GM12872 (cell line): ENCODE data around the gene MXI1.

Source experiments
- TF ChIP-seq, protein P1 (sequence below): IDR thresholded peaks from 3 replicates; pipeline ENCODE4 v1.5.1; 2011; ENCODE audit warnings: low read depth, mild to moderate bottlenecking, low read length, moderate library complexity; ENCODE audit not compliant: insufficient read depth

The MXI1 gene

DNA sequence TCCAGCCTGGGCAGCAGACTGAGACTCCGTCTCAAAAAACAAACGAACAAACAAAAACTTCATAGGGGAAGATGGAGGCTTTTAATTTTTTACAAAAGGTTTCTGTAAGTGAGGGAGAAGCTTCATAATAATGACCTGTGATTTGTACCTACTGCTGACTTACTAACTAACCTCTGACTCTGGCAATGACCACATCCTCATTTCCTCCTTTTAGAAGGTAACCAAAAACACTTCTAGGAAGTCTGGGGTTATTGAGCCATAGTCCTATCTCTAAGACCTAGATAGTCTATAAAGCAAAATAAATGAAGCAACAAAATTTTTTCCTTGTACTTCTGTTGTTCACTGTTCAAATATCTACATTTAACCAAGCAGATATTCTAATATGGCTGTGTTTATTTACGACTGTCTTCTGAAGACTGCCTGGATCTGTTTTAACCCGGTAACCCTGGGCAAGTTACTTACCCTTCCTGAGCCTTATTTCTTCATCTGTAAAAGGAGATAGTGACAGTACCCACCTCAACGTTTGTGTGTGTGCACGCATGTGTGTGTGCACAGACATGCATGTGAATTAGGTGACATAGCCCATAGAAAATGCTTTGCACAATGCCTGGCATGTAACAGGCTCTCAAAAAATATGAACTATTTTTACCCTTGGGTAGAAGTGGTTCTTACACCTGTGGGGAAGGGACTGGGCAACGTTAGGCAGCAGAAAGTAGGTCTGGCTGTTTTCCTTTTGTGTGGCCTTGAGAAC, 128.1 kb downstream of the MXI1 start:
- TF ChIP-seq, protein P1, sequence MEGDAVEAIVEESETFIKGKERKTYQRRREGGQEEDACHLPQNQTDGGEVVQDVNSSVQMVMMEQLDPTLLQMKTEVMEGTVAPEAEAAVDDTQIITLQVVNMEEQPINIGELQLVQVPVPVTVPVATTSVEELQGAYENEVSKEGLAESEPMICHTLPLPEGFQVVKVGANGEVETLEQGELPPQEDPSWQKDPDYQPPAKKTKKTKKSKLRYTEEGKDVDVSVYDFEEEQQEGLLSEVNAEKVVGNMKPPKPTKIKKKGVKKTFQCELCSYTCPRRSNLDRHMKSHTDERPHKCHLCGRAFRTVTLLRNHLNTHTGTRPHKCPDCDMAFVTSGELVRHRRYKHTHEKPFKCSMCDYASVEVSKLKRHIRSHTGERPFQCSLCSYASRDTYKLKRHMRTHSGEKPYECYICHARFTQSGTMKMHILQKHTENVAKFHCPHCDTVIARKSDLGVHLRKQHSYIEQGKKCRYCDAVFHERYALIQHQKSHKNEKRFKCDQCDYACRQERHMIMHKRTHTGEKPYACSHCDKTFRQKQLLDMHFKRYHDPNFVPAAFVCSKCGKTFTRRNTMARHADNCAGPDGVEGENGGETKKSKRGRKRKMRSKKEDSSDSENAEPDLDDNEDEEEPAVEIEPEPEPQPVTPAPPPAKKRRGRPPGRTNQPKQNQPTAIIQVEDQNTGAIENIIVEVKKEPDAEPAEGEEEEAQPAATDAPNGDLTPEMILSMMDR = no peak

DNA sequence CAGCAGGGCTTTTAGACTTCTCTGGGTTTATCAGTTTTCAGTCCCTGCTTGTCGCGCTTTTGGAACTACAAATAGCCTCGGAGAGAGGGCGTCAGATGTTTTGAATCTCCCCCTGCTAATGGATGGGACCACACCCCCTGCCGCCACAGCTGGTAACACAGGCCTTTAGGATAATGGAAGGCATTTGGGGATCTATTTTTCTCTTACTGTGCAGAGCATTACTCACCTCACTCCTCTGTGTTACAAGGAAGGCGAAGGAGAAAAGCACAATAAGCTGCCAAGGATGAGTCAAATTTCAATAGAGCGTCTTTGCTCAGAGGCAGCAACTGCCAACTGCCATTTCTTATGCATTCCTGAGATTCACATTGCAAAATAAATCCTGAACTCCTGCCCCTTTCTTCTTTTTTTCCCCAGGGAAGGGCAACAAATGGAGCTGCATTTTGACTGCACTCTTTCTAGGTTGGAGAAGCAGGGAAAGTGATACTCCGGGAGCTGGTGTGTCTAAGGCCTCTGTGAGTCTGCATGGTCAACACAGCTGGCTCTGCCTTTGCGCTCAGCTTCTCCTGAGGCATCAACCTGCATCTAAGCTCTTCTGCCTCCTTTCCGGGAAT, 128.8 kb downstream of the MXI1 start:
- TF ChIP-seq, protein P1 = no peak
